HG03521 (cell line): ENCODE results near the gene ZBP1.
A peak's percentile ranks its signal among the peaks of the same experiment; 100 is the strongest.

Source experiments
- ATAC-seq: cut with Tn5 transposase; IDR thresholded peaks from one replicate; pipeline ENCODE4 v1.9.1; 2021; ENCODE audit warnings: mild to moderate bottlenecking, moderate library complexity; ENCODE audit not compliant: unreplicated experiment

Gene ZBP1

GRCh38 chr20:57620274-57620990 lies at the start of gene ZBP1:
ZBP1 (minus strand) TSS chr20:57620426; CDS start chr20:57620295, 131 bp downstream.
- ATAC-seq = peak; percentile 45

- no peak for ATAC-seq
Measured at GRCh38 chr20:57669632-57670031, 49.4 kb upstream of the ZBP1 start.

GRCh38 chr20:57667924-57668782 lies 47.9 kb upstream of the ZBP1 start:
- no peak for ATAC-seq

- no peak for ATAC-seq
Measured at GRCh38 chr20:57667388-57667787, 47.2 kb upstream of the ZBP1 start.

- no peak for ATAC-seq
Measured at GRCh38 chr20:57666834-57667157, 46.6 kb upstream of the ZBP1 start.

GRCh38 chr20:57666106-57666833 lies 46.0 kb upstream of the ZBP1 start:
- no peak for ATAC-seq

GRCh38 chr20:57665589-57665971 lies 45.4 kb upstream of the ZBP1 start:
- no peak for ATAC-seq

GRCh38 chr20:57664924-57665588 lies 44.8 kb upstream of the ZBP1 start:
- ATAC-seq = no peak

GRCh38 chr20:57664476-57664875 lies 44.2 kb upstream of the ZBP1 start:
- no peak for ATAC-seq

GRCh38 chr20:57663681-57664451 lies 43.6 kb upstream of the ZBP1 start:
- ATAC-seq = no peak

GRCh38 chr20:57663241-57663640 lies 43.0 kb upstream of the ZBP1 start:
- no peak for ATAC-seq

GRCh38 chr20:57662456-57663240 lies 42.4 kb upstream of the ZBP1 start:
- ATAC-seq = no peak

- ATAC-seq = no peak
Measured at GRCh38 chr20:57661746-57662455, 41.7 kb upstream of the ZBP1 start.

- no peak for ATAC-seq
Measured at GRCh38 chr20:57660922-57661745, 40.9 kb upstream of the ZBP1 start.

- no peak for ATAC-seq
Measured at GRCh38 chr20:57660181-57660921, 40.1 kb upstream of the ZBP1 start.

- no peak for ATAC-seq
Measured at GRCh38 chr20:57659517-57660180, 39.4 kb upstream of the ZBP1 start.
